Smooth muscle cell (in vitro differentiated cells): ENCODE results near the gene IRS1. TPM values are rescaled to one million over a fixed set of nuclear protein-coding genes. Genes with fewer than 3 reads are reported as not detected.

Source experiments
- DNase-seq: peaks from one replicate; lab custom pipeline; 2025; ENCODE audit not compliant: unreplicated experiment; lab: John Stamatoyannopoulos, UW
- H2AFZ ChIP-seq: fragments of 200-600 bp; sonication (generic); 2 replicates; pipeline ENCODE4 v1.6.0; 2016; ENCODE audit warnings: antibody characterized with exemption, low read depth, mild to moderate bottlenecking
- H3F3A ChIP-seq: fragments of 200-600 bp; sonication (generic); 2 replicates; pipeline ENCODE4 v1.6.0; 2017; ENCODE audit warnings: antibody characterized with exemption, low read depth
- H3K27ac ChIP-seq: fragments of 200-600 bp; sonication (generic); 2 replicates; pipeline ENCODE4 v1.5.1; 2016; ENCODE audit warnings: low read depth, mild to moderate bottlenecking
- H3K27me3 ChIP-seq: fragments of 200-600 bp; sonication (generic); 2 replicates; pipeline ENCODE4 v1.6.1; 2016; ENCODE audit warnings: low read depth, mild to moderate bottlenecking
- H3K36me3 ChIP-seq: fragments of 200-600 bp; sonication (generic); 2 replicates; pipeline ENCODE4 v1.5.1; 2016; ENCODE audit warnings: low read depth
- H3K4me1 ChIP-seq: fragments of 200-600 bp; sonication (generic); 2 replicates; pipeline ENCODE4 v1.5.1; 2016; ENCODE audit warnings: low read depth
- H3K4me2 ChIP-seq: fragments of 200-600 bp; sonication (generic); 2 replicates; pipeline ENCODE4 v1.6.0; 2016; ENCODE audit warnings: mild to moderate bottlenecking
- H3K4me3 ChIP-seq: fragments of 200-600 bp; sonication (generic); 2 replicates; pipeline ENCODE4 v1.5.1; 2016; ENCODE audit warnings: mild to moderate bottlenecking
- H3K79me2 ChIP-seq: fragments of 200-600 bp; sonication (generic); 2 replicates; pipeline ENCODE4 v1.6.0; 2016; ENCODE audit warnings: low read depth, mild to moderate bottlenecking
- H3K9ac ChIP-seq: fragments of 200-600 bp; sonication (generic); 2 replicates; pipeline ENCODE4 v1.6.0; 2016; ENCODE audit warnings: low read depth
- H3K9me3 ChIP-seq: fragments of 200-600 bp; sonication (generic); replicated peaks from 2 replicates; pipeline ENCODE4 v1.5.1; 2016; ENCODE audit warnings: low read depth
- H4K20me1 ChIP-seq: fragments of 200-600 bp; sonication (generic); 2 replicates; pipeline ENCODE4 v1.6.0; 2016; ENCODE audit warnings: low read depth
- CTCF ChIP-seq: fragments of 200-600 bp; sonication (generic); IDR thresholded peaks from 2 replicates; pipeline ENCODE4 v1.5.1; 2017; ENCODE audit warnings: borderline replicate concordance, mild to moderate bottlenecking, antibody characterized with exemption; ENCODE audit not compliant: insufficient read depth, poor library complexity, severe bottlenecking
- WGBS: methylation state at CpG from one replicate; pipeline ENCODE4 v1.1.7; 2016; ENCODE audit warnings: low lambda C conversion rate; 5-methylcytosine and 5-hydroxymethylcytosine counted together
- polyA plus RNA-seq: library from polyadenylated mRNA; unstranded; fragments of >200 nt; fragmentation: Nextera tagmentation; extraction: Ambion mirVana; gene quantifications from 2 replicates; pipeline ENCODE4 v1.2.1, GENCODE V29; 2016
- total RNA-seq: library from RNA; depleted of rRNA; stranded (reverse); fragments of >200 nt; gene quantifications from 2 replicates; pipeline ENCODE4 v1.2.3, GENCODE V29; 2014

The IRS1 gene
- total and polyA plus RNA-seq, 2 experiments from 2014 or later: 8.6 to 14.6 TPM

- peaks cover 26% of the 10 kb centered on the region for H3K4me1 ChIP-seq
- H3K36me3 ChIP-seq: no peaks in the 10 kb centered on the region
- WGBS: 0% methylated on average over 25 of the region's 56 CpGs
- H3K79me2 ChIP-seq: peaks cover 93% of the 10 kb centered on the region
- H3K9me3 ChIP-seq: no peaks in the 10 kb centered on the region
- peak; percentile 40 for TF ChIP-seq CTCF
- no peaks in the 10 kb centered on the region for H3F3A ChIP-seq
- H3K4me3 ChIP-seq: peak overlapping the region; percentile 77
- H2AFZ ChIP-seq: peak overlapping the region; percentile 87
- peaks cover 45% of the 10 kb centered on the region for H4K20me1 ChIP-seq
- no peaks in the 10 kb centered on the region for H3K27me3 ChIP-seq
- peak overlapping the region; percentile 90 for H3K4me2 ChIP-seq
- H3K27ac ChIP-seq: peak overlapping the region; percentile 83
- peak overlapping the region; percentile 83 for H3K9ac ChIP-seq
- peak; percentile 74 for DNase-seq
Measured at GRCh38 chr2:226791487-226792081, 8.0 kb downstream of the IRS1 start.

GRCh38 chr2:226791056-226791486, 8.5 kb downstream of the IRS1 start:
- H3K27ac ChIP-seq: peak overlapping the region; percentile 76
- DNase-seq: no peak
- H3K79me2 ChIP-seq: peaks cover 93% of the 10 kb centered on the region
- no peaks in the 10 kb centered on the region for H3K27me3 ChIP-seq
- whole genome bisulfite sequencing: 3% methylated on average over 24 of the region's 24 CpGs
- no peaks in the 10 kb centered on the region for H3K9me3 ChIP-seq
- no peak for TF ChIP-seq CTCF
- no peaks in the 10 kb centered on the region for H3F3A ChIP-seq
- peak overlapping the region; percentile 90 for H3K4me2 ChIP-seq
- H4K20me1 ChIP-seq: peaks cover 40% of the 10 kb centered on the region
- H3K4me3 ChIP-seq: peak overlapping the region; percentile 77
- H3K4me1 ChIP-seq: peaks cover 26% of the 10 kb centered on the region
- H3K36me3 ChIP-seq: no peaks in the 10 kb centered on the region
- H2AFZ ChIP-seq: peak overlapping the region; percentile 86
- peak overlapping the region; percentile 80 for H3K9ac ChIP-seq

- H3K9me3 ChIP-seq: no peaks in the 10 kb centered on the region
- no peaks in the 10 kb centered on the region for H3K27me3 ChIP-seq
- no peak for DNase-seq
- TF ChIP-seq CTCF: no peak
- no peaks in the 10 kb centered on the region for H3F3A ChIP-seq
- H3K36me3 ChIP-seq: no peaks in the 10 kb centered on the region
- H3K4me3 ChIP-seq: peak overlapping the region; percentile 77
- peaks cover 34% of the 10 kb centered on the region for H4K20me1 ChIP-seq
- peaks cover 26% of the 10 kb centered on the region for H3K4me1 ChIP-seq
- H2AFZ ChIP-seq: no peak overlapping the region
- WGBS: 95% methylated on average over 2 of the region's 2 CpGs
- H3K9ac ChIP-seq: no peak overlapping the region
- peak overlapping the region; percentile 90 for H3K4me2 ChIP-seq
- H3K79me2 ChIP-seq: peaks cover 89% of the 10 kb centered on the region
- H3K27ac ChIP-seq: peak overlapping the region; percentile 76
Measured at GRCh38 chr2:226790431-226790830, 9.2 kb downstream of the IRS1 start.

GRCh38 chr2:226790011-226790410, 9.6 kb downstream of the IRS1 start:
- 46% methylated on average over 1 of the region's 1 CpG for WGBS
- no peak overlapping the region for H2AFZ ChIP-seq
- H3K9ac ChIP-seq: no peak overlapping the region
- TF ChIP-seq CTCF: no peak
- no peak overlapping the region for H3K4me3 ChIP-seq
- no peaks in the 10 kb centered on the region for H3K36me3 ChIP-seq
- H3K4me2 ChIP-seq: no peak overlapping the region
- H3K79me2 ChIP-seq: peaks cover 88% of the 10 kb centered on the region
- no peak for DNase-seq
- H4K20me1 ChIP-seq: peaks cover 29% of the 10 kb centered on the region
- no peak overlapping the region for H3K27ac ChIP-seq
- no peaks in the 10 kb centered on the region for H3F3A ChIP-seq
- no peaks in the 10 kb centered on the region for H3K27me3 ChIP-seq
- H3K4me1 ChIP-seq: peaks cover 22% of the 10 kb centered on the region
- H3K9me3 ChIP-seq: no peaks in the 10 kb centered on the region
